Hepatocyte (in vitro differentiated cells): ENCODE measurements around the gene ADAMTSL1.

Source experiments
- EZH2phosphoT487 ChIP-seq: fragments of 200-600 bp; sonication (generic); IDR thresholded peaks from one replicate; pipeline ENCODE4 v1.6.1; 2018; ENCODE audit warnings: antibody characterized with exemption, mild to moderate bottlenecking, low read depth, moderate library complexity; ENCODE audit not compliant: unreplicated experiment, severe bottlenecking
- TF ChIP-seq, protein P1 (sequence below): fragments of 200-600 bp; sonication (generic); IDR thresholded peaks from 2 replicates; pipeline ENCODE4 v1.5.1; 2016; ENCODE audit warnings: antibody characterized with exemption, mild to moderate bottlenecking; ENCODE audit not compliant: poor library complexity

- TF ChIP-seq, protein P1, sequence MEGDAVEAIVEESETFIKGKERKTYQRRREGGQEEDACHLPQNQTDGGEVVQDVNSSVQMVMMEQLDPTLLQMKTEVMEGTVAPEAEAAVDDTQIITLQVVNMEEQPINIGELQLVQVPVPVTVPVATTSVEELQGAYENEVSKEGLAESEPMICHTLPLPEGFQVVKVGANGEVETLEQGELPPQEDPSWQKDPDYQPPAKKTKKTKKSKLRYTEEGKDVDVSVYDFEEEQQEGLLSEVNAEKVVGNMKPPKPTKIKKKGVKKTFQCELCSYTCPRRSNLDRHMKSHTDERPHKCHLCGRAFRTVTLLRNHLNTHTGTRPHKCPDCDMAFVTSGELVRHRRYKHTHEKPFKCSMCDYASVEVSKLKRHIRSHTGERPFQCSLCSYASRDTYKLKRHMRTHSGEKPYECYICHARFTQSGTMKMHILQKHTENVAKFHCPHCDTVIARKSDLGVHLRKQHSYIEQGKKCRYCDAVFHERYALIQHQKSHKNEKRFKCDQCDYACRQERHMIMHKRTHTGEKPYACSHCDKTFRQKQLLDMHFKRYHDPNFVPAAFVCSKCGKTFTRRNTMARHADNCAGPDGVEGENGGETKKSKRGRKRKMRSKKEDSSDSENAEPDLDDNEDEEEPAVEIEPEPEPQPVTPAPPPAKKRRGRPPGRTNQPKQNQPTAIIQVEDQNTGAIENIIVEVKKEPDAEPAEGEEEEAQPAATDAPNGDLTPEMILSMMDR, result no peak
- no peak for TF ChIP-seq EZH2phosphoT487
Observed at GRCh38 chr9:18463991-18464390, 10.0 kb upstream of the ADAMTSL1 start.
